Purkinje cell (primary cell): ENCODE measurements around the gene ZDHHC9. TPM values are rescaled to one million over a fixed set of nuclear protein-coding genes. Genes with fewer than 3 reads are reported as not detected.

Experiments used
- polyA plus RNA-seq: library from polyadenylated mRNA; unstranded; fragments of >200 nt; fragmentation: Nextera tagmentation; gene quantifications from 2 replicates; pipeline ENCODE4 v1.2.1, GENCODE V29; 2014

Gene ZDHHC9
- polyA plus RNA-seq: 13.2 and 18.5 TPM in 2 replicates

GRCh38 chrX:129843459-129844306, at the start of gene ZDHHC9:
Gene ZDHHC9 (minus strand): TSS chrX:129843886. CDS start chrX:129841945, 1,941 bp downstream.

GRCh38 chrX:129779747-129780146, 63.9 kb downstream of the ZDHHC9 start, which contains the start of gene SASH3:
Gene SASH3 (plus strand): TSS chrX:129779949. CDS start chrX:129780098, 149 bp downstream.

Other genes starting within 250 kb of the ZDHHC9 start
- not detected in 2 replicates for gene APLN, start 188.9 kb downstream of the ZDHHC9 start, polyA plus RNA-seq
- not detected in 2 replicates for gene XPNPEP2, start 104.9 kb downstream of the ZDHHC9 start, polyA plus RNA-seq
- not detected in 2 replicates for gene SASH3, start 63.9 kb downstream of the ZDHHC9 start, polyA plus RNA-seq
- 5.0 and 6.4 TPM in 2 replicates for gene UTP14A, start 62.3 kb upstream of the ZDHHC9 start, polyA plus RNA-seq
- gene BCORL1, start 138.7 kb upstream of the ZDHHC9 start, polyA plus RNA-seq: 0.18 and 0.24 TPM in 2 replicates